ENCODE data around the gene FGD5. TPM values are rescaled to one million over a fixed set of nuclear protein-coding genes. Genes with fewer than 3 reads are reported as not detected.

The FGD5 gene
- total and polyA plus RNA-seq, 9 of the 15 experiments (the other 6 are each of a cell fraction or from before 2014, with no cell fraction given): 0.18 TPM; not detected in 8

DNA sequence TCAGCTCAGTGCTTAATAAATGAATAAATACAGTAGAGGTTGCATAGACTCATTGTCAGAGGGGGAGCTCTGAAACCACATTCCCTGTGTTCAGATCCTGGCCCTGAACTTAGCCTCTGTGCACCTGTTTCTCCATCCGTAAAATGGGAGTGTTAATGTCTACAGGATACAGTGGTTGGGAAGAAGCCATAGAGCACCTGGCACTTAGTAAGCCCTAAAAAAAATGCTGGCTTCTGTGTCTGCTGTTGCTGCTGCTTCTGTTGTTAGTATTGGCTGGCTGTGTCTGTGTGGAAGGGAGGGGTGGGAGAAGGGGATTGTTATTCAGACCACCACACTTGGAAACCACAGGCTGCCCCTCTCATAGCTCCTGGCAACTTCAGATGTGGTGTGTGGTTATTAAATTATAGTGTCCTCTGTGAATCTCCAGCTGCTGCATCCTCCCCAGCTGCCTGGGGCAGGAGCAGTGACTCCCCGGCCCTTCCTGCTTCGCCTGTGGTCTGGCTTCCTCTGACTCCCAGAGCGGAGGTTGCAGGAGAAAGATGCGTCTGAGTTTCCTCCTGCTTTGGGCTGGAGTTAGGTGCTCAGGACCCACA, 31.0 kb downstream of the FGD5 start:
- Histone ChIP-seq H3K27ac (ENCODE audit: extremely low read depth, low read depth, low read length) (no peak overlapping the region), H4K20me1 (replicated peaks; ENCODE audit: control insufficient read depth, insufficient read depth, low read length) (no peaks in the 10 kb centered on the region), H3K4me3 (no peak overlapping the region), H3K36me3 (ENCODE audit: control insufficient read depth, insufficient read depth, low read length) (no peaks in the 10 kb centered on the region), H3K9ac (ENCODE audit: insufficient read depth in 1 of 2, low read depth in 2 of 2, low read length in 2 of 2) (peak overlapping the region in 1 of 2 experiments; percentile 7; a peak in 1 of 4 replicates), H2AFZ (ENCODE audit: low read depth, low read length) (no peak overlapping the region), H3K4me2 (ENCODE audit: insufficient read depth, low read length) (no peak overlapping the region), H3K9me3 (replicated peaks; ENCODE audit: control insufficient read depth, insufficient read depth, low read depth, low read length) (no peaks in the 10 kb centered on the region), H3K4me1 (replicated peaks in 1 of 2; ENCODE audit: control insufficient read depth in 2 of 2, insufficient read depth in 2 of 2, low read length in 2 of 2) (peaks cover 7 to 14% of the 10 kb centered on the region in 2 experiments; a peak in 4 of 5 replicates), H3K79me2 (ENCODE audit: control insufficient read depth, insufficient read depth, low read length) (no peaks in the 10 kb centered on the region), H3K9me1 (ENCODE audit: control insufficient read depth, insufficient read depth, low read length) (no peaks in the 10 kb centered on the region), H3K27me3 (ENCODE audit: control insufficient read depth in 2 of 2, insufficient read depth in 2 of 2, low read length in 2 of 2) (peaks cover 15 to 36% of the 10 kb centered on the region in 2 experiments)
- in situ Hi-C loops (cut with MboI): no loop called here
- TF ChIP-seq CBFA2T2 (conservative IDR thresholded peaks at IDR 0.05) (no peak), FOXM1 (IDR thresholded peaks at IDR 0.05; ENCODE audit: low read depth) (no peak), FOXM1 (CRISPR knock-in tag; IDR thresholded peaks at IDR 0.05; ENCODE audit: low read depth) (no peak), U2AF2 (optimal IDR thresholded peaks at IDR 0.05; ENCODE audit: low read depth, low read length) (no peak), ZNF79 (CRISPR knock-in tag; IDR thresholded peaks at IDR 0.05; ENCODE audit: low read depth) (no peak), DPF2 (IDR thresholded peaks at IDR 0.05) (no peak)
- TF ChIP-seq, protein P1, sequence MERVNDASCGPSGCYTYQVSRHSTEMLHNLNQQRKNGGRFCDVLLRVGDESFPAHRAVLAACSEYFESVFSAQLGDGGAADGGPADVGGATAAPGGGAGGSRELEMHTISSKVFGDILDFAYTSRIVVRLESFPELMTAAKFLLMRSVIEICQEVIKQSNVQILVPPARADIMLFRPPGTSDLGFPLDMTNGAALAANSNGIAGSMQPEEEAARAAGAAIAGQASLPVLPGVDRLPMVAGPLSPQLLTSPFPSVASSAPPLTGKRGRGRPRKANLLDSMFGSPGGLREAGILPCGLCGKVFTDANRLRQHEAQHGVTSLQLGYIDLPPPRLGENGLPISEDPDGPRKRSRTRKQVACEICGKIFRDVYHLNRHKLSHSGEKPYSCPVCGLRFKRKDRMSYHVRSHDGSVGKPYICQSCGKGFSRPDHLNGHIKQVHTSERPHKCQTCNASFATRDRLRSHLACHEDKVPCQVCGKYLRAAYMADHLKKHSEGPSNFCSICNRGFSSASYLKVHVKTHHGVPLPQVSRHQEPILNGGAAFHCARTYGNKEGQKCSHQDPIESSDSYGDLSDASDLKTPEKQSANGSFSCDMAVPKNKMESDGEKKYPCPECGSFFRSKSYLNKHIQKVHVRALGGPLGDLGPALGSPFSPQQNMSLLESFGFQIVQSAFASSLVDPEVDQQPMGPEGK (CRISPR knock-in tag; IDR thresholded peaks at IDR 0.05; ENCODE audit: borderline replicate concordance): no peak
- TF ChIP-seq, protein P2, sequence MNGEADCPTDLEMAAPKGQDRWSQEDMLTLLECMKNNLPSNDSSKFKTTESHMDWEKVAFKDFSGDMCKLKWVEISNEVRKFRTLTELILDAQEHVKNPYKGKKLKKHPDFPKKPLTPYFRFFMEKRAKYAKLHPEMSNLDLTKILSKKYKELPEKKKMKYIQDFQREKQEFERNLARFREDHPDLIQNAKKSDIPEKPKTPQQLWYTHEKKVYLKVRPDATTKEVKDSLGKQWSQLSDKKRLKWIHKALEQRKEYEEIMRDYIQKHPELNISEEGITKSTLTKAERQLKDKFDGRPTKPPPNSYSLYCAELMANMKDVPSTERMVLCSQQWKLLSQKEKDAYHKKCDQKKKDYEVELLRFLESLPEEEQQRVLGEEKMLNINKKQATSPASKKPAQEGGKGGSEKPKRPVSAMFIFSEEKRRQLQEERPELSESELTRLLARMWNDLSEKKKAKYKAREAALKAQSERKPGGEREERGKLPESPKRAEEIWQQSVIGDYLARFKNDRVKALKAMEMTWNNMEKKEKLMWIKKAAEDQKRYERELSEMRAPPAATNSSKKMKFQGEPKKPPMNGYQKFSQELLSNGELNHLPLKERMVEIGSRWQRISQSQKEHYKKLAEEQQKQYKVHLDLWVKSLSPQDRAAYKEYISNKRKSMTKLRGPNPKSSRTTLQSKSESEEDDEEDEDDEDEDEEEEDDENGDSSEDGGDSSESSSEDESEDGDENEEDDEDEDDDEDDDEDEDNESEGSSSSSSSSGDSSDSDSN (IDR thresholded peaks at IDR 0.05; ENCODE audit: borderline replicate concordance in 1 of 2, low read depth in 2 of 2, low read length in 2 of 2): no peak
- TF ChIP-seq, protein P3, sequence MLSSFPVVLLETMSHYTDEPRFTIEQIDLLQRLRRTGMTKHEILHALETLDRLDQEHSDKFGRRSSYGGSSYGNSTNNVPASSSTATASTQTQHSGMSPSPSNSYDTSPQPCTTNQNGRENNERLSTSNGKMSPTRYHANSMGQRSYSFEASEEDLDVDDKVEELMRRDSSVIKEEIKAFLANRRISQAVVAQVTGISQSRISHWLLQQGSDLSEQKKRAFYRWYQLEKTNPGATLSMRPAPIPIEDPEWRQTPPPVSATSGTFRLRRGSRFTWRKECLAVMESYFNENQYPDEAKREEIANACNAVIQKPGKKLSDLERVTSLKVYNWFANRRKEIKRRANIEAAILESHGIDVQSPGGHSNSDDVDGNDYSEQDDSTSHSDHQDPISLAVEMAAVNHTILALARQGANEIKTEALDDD (IDR thresholded peaks at IDR 0.05): no peak
- TF ChIP-seq, protein P4, sequence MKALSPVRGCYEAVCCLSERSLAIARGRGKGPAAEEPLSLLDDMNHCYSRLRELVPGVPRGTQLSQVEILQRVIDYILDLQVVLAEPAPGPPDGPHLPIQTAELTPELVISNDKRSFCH (CRISPR knock-in tag; IDR thresholded peaks at IDR 0.05): no peak
- TF ChIP-seq, protein P4 (tag; IDR thresholded peaks at IDR 0.05): no peak
- TF ChIP-seq, protein P5, sequence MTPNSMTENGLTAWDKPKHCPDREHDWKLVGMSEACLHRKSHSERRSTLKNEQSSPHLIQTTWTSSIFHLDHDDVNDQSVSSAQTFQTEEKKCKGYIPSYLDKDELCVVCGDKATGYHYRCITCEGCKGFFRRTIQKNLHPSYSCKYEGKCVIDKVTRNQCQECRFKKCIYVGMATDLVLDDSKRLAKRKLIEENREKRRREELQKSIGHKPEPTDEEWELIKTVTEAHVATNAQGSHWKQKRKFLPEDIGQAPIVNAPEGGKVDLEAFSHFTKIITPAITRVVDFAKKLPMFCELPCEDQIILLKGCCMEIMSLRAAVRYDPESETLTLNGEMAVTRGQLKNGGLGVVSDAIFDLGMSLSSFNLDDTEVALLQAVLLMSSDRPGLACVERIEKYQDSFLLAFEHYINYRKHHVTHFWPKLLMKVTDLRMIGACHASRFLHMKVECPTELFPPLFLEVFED (CRISPR knock-in tag; conservative IDR thresholded peaks at IDR 0.05): no peak
- DNase-seq (ENCODE audit: extremely low read depth in 1 of 4, low spot score in 3 of 4) (no peak), ATAC-seq (no peak), FAIRE-seq (no peak)
- ChIA-PET POLR2A (interaction anchor here (0.8 to 1.0 kb wide), 2 partner anchors 10 to 12 kb away, joined by 3 read pairs; no protein-coding TSS in a partner anchor), CTCF (ENCODE audit: low intra/inter-chr PET ratio) (no interaction called here)
- BruUV-seq (replicated peaks): no TSS peak
- WGBS (ENCODE audit: insufficient coverage, low coverage, missing lambda C conversion rate): 17% methylated on average over 5 of the region's 5 CpGs
- intact Hi-C loops (cut with micrococcal nuclease): no loop called here

Measured in K562 (cell line).